Thyroid gland (tissue), 4 donors: Measurements from ENCODE around the gene ITM2B.

Experiments used
- POLR2A ChIP-seq, 2 donors: fragments of 450-650 bp; IDR thresholded peaks; one replicate each; pipeline ENCODE4 v1.6.1; 2017; ENCODE audit warnings: antibody characterized with exemption in 2 of 2, mild to moderate bottlenecking in 2 of 2, moderate library complexity in 1 of 2
- TF ChIP-seq, protein P1 (sequence below), 6 experiments: fragments of 200-600 bp in 3 of 6; fragments of 450-650 bp in 3 of 6; sonication (generic) in 3 of 6; IDR thresholded peaks; one replicate each; pipeline ENCODE4 v1.5.1; 2016 to 2019; ENCODE audit warnings: antibody characterized with exemption in 6 of 6, mild to moderate bottlenecking in 2 of 6, inconsistent platforms in 1 of 6, moderate library complexity in 1 of 6

DNA sequence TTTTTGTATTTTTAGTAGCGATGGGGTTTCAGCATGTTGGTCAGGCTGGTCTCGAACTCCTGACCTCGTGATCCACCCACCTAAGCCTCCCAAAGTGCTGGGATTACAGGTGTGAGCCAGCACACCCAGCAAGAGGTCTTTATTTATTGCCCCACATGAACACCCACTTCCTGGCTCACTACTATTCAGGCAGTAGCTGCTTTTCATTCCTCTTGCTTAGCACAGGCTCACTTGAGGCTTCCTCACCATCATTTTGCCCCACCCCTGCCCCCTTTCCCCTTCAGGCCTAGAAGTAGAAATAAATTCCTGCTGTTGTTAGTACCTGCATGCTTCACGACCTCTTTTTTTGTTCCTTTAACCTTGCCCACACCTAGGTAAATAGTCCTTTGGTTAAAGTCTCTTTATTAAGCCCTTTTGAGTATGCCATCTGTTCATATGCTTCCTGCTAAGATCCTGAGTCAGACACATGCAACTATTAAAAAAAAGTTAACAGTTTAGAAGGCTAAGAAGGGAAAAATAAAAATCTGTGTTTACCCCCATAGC is 33.5 kb upstream of the ITM2B start:
- no peak for TF ChIP-seq POLR2A (IDR thresholded peaks at IDR 0.05)
- TF ChIP-seq, protein P1, sequence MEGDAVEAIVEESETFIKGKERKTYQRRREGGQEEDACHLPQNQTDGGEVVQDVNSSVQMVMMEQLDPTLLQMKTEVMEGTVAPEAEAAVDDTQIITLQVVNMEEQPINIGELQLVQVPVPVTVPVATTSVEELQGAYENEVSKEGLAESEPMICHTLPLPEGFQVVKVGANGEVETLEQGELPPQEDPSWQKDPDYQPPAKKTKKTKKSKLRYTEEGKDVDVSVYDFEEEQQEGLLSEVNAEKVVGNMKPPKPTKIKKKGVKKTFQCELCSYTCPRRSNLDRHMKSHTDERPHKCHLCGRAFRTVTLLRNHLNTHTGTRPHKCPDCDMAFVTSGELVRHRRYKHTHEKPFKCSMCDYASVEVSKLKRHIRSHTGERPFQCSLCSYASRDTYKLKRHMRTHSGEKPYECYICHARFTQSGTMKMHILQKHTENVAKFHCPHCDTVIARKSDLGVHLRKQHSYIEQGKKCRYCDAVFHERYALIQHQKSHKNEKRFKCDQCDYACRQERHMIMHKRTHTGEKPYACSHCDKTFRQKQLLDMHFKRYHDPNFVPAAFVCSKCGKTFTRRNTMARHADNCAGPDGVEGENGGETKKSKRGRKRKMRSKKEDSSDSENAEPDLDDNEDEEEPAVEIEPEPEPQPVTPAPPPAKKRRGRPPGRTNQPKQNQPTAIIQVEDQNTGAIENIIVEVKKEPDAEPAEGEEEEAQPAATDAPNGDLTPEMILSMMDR (IDR thresholded peaks at IDR 0.05) = no peak
